Trophoblast cell (in vitro differentiated cells and primary cell): ENCODE data around the gene GPR25.

Experiments
- DNase-seq, 2 donors: peaks; one replicate each; pipeline ENCODE4 v3.0.0-alpha.2; 2016
- H2AFZ ChIP-seq: 2 replicates; pipeline ENCODE4 v1.6.1; 2013; ENCODE audit warnings: low read length, moderate library complexity, mild to moderate bottlenecking; ENCODE audit not compliant: insufficient read depth, poor library complexity
- H2AK5ac ChIP-seq: 2 replicates; pipeline ENCODE4 v1.6.1; 2013; ENCODE audit warnings: mild to moderate bottlenecking, low read length
- H2BK120ac ChIP-seq: 2 replicates; pipeline ENCODE4 v1.6.1; 2013; ENCODE audit warnings: low read length, mild to moderate bottlenecking, moderate library complexity; ENCODE audit not compliant: insufficient read depth, poor library complexity
- H2BK12ac ChIP-seq: 2 replicates; pipeline ENCODE4 v1.6.1; 2013; ENCODE audit warnings: mild to moderate bottlenecking, low read length, moderate library complexity
- H2BK5ac ChIP-seq: 2 replicates; pipeline ENCODE4 v1.6.1; 2013; ENCODE audit warnings: low read length, low read depth, moderate library complexity, mild to moderate bottlenecking; ENCODE audit not compliant: poor library complexity
- H3K14ac ChIP-seq: 2 replicates; pipeline ENCODE4 v1.6.1; 2013; ENCODE audit warnings: mild to moderate bottlenecking, low read length
- H3K18ac ChIP-seq: 2 replicates; pipeline ENCODE4 v1.6.1; 2013; ENCODE audit warnings: mild to moderate bottlenecking, low read length
- H3K23ac ChIP-seq: 2 replicates; pipeline ENCODE4 v1.6.1; 2013; ENCODE audit warnings: low read length
- H3K27ac ChIP-seq: 2 replicates; pipeline ENCODE4 v1.5.1; 2013; ENCODE audit warnings: low read depth, mild to moderate bottlenecking, inconsistent platforms, low read length, moderate library complexity
- H3K27me3 ChIP-seq: 2 replicates; pipeline ENCODE4 v1.6.1; 2013; ENCODE audit warnings: inconsistent platforms, mild to moderate bottlenecking, low read length, moderate library complexity; ENCODE audit not compliant: insufficient read depth
- H3K36me3 ChIP-seq, 2 experiments: 1 replicate in 1 of 2; 2 replicates in 1 of 2; pipeline ENCODE4 v1.6.1; 2013; ENCODE audit warnings: low read length in 2 of 2, mild to moderate bottlenecking in 2 of 2, moderate library complexity in 1 of 2; ENCODE audit not compliant: insufficient read depth in 2 of 2, control insufficient read depth in 1 of 2
- H3K4ac ChIP-seq: 2 replicates; pipeline ENCODE4 v1.6.1; 2013; ENCODE audit warnings: low read depth, mild to moderate bottlenecking, low read length, moderate library complexity
- H3K4me1 ChIP-seq, 2 experiments: 1 replicate in 1 of 2; 2 replicates in 1 of 2; pipeline ENCODE4 v1.6.1; 2013; ENCODE audit warnings: low read length in 2 of 2, mild to moderate bottlenecking in 2 of 2, moderate library complexity in 1 of 2; ENCODE audit not compliant: insufficient read depth in 2 of 2, control insufficient read depth in 1 of 2
- H3K4me2 ChIP-seq: 2 replicates; pipeline ENCODE4 v1.6.1; 2013; ENCODE audit warnings: inconsistent platforms, mild to moderate bottlenecking, low read length, moderate library complexity
- H3K4me3 ChIP-seq: 2 replicates; pipeline ENCODE4 v1.5.1; 2013; ENCODE audit warnings: mild to moderate bottlenecking, low read depth, low read length, inconsistent platforms
- H3K79me1 ChIP-seq: one replicate; pipeline ENCODE4 v1.6.1; 2013; ENCODE audit warnings: low read length
- H3K79me2 ChIP-seq: 2 replicates; pipeline ENCODE4 v1.6.1; 2013; ENCODE audit warnings: low read length, mild to moderate bottlenecking; ENCODE audit not compliant: control insufficient read depth, insufficient read depth, poor library complexity
- H3K9ac ChIP-seq: 2 replicates; pipeline ENCODE4 v1.6.1; 2013; ENCODE audit warnings: mild to moderate bottlenecking, low read length
- H3K9me3 ChIP-seq: 2 replicates; pipeline ENCODE4 v1.6.1; 2013; ENCODE audit warnings: low read depth, mild to moderate bottlenecking, control low read depth, inconsistent platforms, low read length; ENCODE audit not compliant: insufficient read depth
- H4K12ac ChIP-seq: 2 replicates; pipeline ENCODE4 v1.6.1; 2013; ENCODE audit warnings: low read depth, mild to moderate bottlenecking, low read length, moderate library complexity
- H4K8ac ChIP-seq: 2 replicates; pipeline ENCODE4 v1.6.1; 2013; ENCODE audit warnings: low read depth, mild to moderate bottlenecking, low read length, moderate library complexity
- H4K91ac ChIP-seq: one replicate; pipeline ENCODE4 v1.6.1; 2013; ENCODE audit warnings: low read depth, mild to moderate bottlenecking, low read length, moderate library complexity
- WGBS: extraction: QIAGEN DNeasy Blood & Tissue Kit; methylation state at CpG from one replicate; pipeline ENCODE4 v1.1.7; 2013; ENCODE audit warnings: missing lambda C conversion rate; ENCODE audit not compliant: insufficient read length, insufficient coverage; ENCODE audit errors: extremely low coverage; 5-methylcytosine and 5-hydroxymethylcytosine counted together

The GPR25 gene

DNA sequence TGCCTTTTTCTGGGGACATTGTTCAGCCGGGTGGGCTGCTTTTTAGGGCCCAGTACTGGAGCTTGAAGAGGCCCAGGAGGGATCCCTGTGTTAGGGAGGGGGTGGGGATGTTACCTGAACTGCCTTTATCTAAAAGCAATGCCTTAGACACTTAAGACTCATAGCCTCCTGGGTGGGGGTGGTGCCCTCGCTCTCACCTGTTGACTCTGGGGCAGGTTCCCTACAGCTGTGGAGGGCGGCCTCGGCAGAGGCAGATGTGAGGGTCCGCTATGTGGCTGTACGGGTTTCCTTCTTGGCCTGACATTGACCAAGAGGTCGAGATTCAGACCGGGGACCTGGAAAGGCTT is 22.6 kb downstream of the GPR25 start:
- Histone ChIP-seq H3K18ac (peak overlapping the region; percentile 81), H2BK120ac (peak overlapping the region; percentile 57), H3K27ac (peak overlapping the region; percentile 82), H3K4ac (peak overlapping the region; percentile 68), H3K27me3 (no peaks in the 10 kb centered on the region), H3K4me3 (peak overlapping the region; percentile 19), H3K79me1 (peaks cover 55% of the 10 kb centered on the region), H3K23ac (no peak overlapping the region), H3K9me3 (no peaks in the 10 kb centered on the region), H4K12ac (no peak overlapping the region), H4K91ac (peak overlapping the region; percentile 79), H2AFZ (no peak overlapping the region), H3K79me2 (peaks cover 36% of the 10 kb centered on the region), H2BK12ac (peak overlapping the region; percentile 71), H2BK5ac (peak overlapping the region; percentile 63), H3K14ac (peak overlapping the region; percentile 54), H3K4me2 (peak overlapping the region; percentile 34), H3K36me3 (peaks cover 15 to 26% of the 10 kb centered on the region in 2 experiments), H2AK5ac (peak overlapping the region; percentile 60), H3K4me1 (peaks cover 58 to 66% of the 10 kb centered on the region in 2 experiments), H3K9ac (no peak overlapping the region), H4K8ac (peak overlapping the region; percentile 77)
- no peak for DNase-seq
- WGBS, result no CpG with 5 or more reads among the region's 8 CpGs

DNA sequence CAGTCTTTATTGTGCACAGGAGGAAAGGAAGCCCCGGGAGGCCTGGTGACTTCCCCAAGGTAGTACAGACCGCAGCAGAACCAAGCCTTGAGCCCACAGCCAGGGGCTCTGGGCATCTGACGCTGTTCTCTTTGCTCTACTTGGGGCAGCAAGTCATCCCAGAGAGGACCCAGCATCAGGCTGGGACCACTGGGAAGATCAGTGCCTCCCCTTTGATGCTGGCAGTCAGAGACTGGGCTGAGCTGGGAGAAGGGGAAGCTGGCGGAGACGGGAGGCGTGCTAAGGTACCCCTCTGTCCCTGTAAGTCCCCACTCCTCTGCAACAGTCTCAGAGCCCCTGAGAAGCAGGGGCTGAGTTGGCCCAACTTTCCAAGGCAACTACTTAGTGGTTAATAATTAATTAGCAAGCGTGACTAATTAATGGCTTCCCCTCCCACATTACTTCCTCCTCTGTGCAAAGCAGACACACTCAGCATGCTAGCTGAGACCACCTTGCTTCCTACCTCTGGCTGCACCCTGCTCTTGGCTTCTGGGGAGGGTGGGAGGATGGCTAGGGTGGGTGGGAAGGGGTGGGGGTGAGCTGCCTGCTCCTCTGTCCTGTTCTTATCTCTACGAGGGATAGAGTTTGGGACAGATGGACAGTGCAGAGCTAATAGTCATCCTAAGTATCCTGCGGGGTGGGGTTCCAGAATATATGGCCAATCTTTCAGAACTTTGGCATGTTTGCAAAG is 23.2 kb downstream of the GPR25 start:
- Histone ChIP-seq H3K14ac (peak overlapping the region; percentile 71), H3K27me3 (no peaks in the 10 kb centered on the region), H3K4ac (peak overlapping the region; percentile 68), H3K9me3 (no peaks in the 10 kb centered on the region), H2AK5ac (peak overlapping the region; percentile 88), H2BK120ac (peak overlapping the region; percentile 57), H2BK12ac (peak overlapping the region; percentile 87), H2AFZ (peak overlapping the region; percentile 25), H4K91ac (peak overlapping the region; percentile 79), H4K8ac (peak overlapping the region; percentile 77), H3K18ac (peak overlapping the region; percentile 81), H3K23ac (no peak overlapping the region), H3K27ac (peak overlapping the region; percentile 82), H3K9ac (no peak overlapping the region), H3K79me2 (peaks cover 36% of the 10 kb centered on the region), H3K4me3 (no peak overlapping the region), H3K36me3 (peaks cover 21 to 31% of the 10 kb centered on the region in 2 experiments), H3K79me1 (peaks cover 52% of the 10 kb centered on the region), H3K4me2 (peak overlapping the region; percentile 52), H2BK5ac (peak overlapping the region; percentile 63), H4K12ac (no peak overlapping the region), H3K4me1 (peaks cover 59 to 68% of the 10 kb centered on the region in 2 experiments)
- peak; percentile 32 to 39 for DNase-seq
- no CpG with 5 or more reads among the region's 9 CpGs for WGBS

DNA sequence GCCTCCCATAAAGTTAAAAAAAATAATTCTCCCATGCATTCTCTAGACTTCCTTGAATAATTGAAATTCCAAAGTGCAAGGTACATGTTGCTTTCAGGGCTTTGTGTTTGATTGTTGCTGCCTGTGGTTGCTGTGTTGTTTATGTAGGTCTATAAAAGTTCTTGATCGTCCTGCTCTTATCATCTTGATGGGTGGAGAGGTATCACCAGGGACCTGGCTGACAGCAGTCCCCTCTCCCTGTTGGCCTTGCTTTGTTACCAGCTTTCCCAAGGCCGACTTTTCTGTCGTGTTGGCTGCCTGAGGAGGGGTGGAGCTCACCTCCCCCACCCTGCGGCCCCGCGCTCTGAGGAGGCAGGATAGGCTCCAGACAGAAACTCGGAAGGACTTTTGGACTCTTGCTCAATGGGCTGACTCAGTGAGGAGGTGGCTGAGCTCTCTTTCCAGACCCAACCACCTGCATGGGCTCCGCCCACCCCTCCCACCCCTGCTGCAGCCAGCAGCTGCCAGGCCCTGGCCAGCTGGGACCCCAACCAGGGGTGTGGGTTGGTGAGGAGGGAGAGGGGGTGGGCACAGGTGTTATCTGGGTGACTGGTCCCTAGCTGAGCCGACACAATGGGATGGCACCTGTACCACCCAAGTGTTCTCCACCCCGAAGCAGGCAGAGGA is 23.9 kb downstream of the GPR25 start:
- peaks cover 28 to 38% of the 10 kb centered on the region in 2 experiments for H3K36me3 ChIP-seq
- H2AK5ac ChIP-seq, result no peak overlapping the region
- no peak overlapping the region for H3K23ac ChIP-seq
- H2AFZ ChIP-seq, result no peak overlapping the region
- no peak overlapping the region for H2BK12ac ChIP-seq
- peaks cover 34% of the 10 kb centered on the region for H3K79me2 ChIP-seq
- peak overlapping the region; percentile 13 for H3K18ac ChIP-seq
- WGBS, result no CpG with 5 or more reads among the region's 10 CpGs
- no peak overlapping the region for H4K8ac ChIP-seq
- no peak overlapping the region for H3K14ac ChIP-seq
- H3K9me3 ChIP-seq, result no peaks in the 10 kb centered on the region
- peak overlapping the region; percentile 84 for H4K91ac ChIP-seq
- no peak overlapping the region for H4K12ac ChIP-seq
- DNase-seq, result peak; percentile 86 to 91
- H3K4ac ChIP-seq, result peak overlapping the region; percentile 41
- H3K4me1 ChIP-seq, result peaks cover 62 to 75% of the 10 kb centered on the region in 2 experiments
- peak overlapping the region; percentile 82 for H3K27ac ChIP-seq
- H3K4me2 ChIP-seq, result peak overlapping the region; percentile 52
- peak overlapping the region; percentile 71 for H2BK120ac ChIP-seq
- no peak overlapping the region for H3K9ac ChIP-seq
- no peak overlapping the region for H3K4me3 ChIP-seq
- H3K79me1 ChIP-seq, result peaks cover 45% of the 10 kb centered on the region
- peak overlapping the region; percentile 0 for H2BK5ac ChIP-seq
- no peaks in the 10 kb centered on the region for H3K27me3 ChIP-seq

DNA sequence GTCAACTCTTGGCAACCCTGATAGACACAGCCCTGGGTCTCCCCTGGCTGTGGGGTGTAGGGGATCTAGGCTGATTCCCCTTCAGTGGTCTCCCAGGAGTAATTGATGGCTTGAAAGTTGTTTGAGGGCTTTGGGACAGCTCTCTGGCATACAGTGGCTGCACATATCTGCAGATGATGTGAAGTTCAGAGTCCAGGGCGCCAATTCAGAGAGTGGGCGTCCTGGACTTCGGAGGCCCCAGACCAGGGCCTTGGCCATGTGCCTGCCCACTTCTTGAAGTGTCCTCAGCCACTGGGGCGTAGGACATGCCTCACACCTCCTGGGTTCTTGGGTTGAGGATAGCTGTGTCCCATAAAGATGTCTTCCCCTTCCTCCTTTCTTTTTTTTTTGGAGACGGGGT is 24.5 kb downstream of the GPR25 start:
- Histone ChIP-seq H3K23ac (no peak overlapping the region), H3K9ac (no peak overlapping the region), H3K79me1 (peaks cover 40% of the 10 kb centered on the region), H3K4me2 (no peak overlapping the region), H3K4ac (peak overlapping the region; percentile 41), H2AK5ac (peak overlapping the region; percentile 1), H4K12ac (peak overlapping the region; percentile 27), H3K14ac (peak overlapping the region; percentile 44), H3K79me2 (peaks cover 34% of the 10 kb centered on the region), H3K9me3 (no peaks in the 10 kb centered on the region), H4K91ac (peak overlapping the region; percentile 84), H3K27ac (peak overlapping the region; percentile 82), H2AFZ (no peak overlapping the region), H2BK5ac (peak overlapping the region; percentile 0), H3K4me1 (peaks cover 66 to 76% of the 10 kb centered on the region in 2 experiments), H3K27me3 (no peaks in the 10 kb centered on the region), H2BK12ac (peak overlapping the region; percentile 67), H4K8ac (no peak overlapping the region), H2BK120ac (peak overlapping the region; percentile 71), H3K36me3 (peaks cover 34 to 44% of the 10 kb centered on the region in 2 experiments), H3K4me3 (no peak overlapping the region), H3K18ac (peak overlapping the region; percentile 42)
- WGBS, result no CpG with 5 or more reads among the region's 5 CpGs
- no peak for DNase-seq
